Mammary epithelial cell (primary cell): ENCODE data around the gene SCAF8.

Experiments
- EZH2 ChIP-seq: IDR thresholded peaks from 2 replicates; pipeline ENCODE4 v1.6.1; 2012; ENCODE audit warnings: low read length, inconsistent platforms, borderline replicate concordance
- TF ChIP-seq, protein P1 (sequence below), 2 donors: IDR thresholded peaks in 1 of 2; conservative IDR thresholded peaks in 1 of 2; 2 replicates each; pipeline ENCODE4 v1.5.1; 2011 to 2012; ENCODE audit warnings: inconsistent platforms in 2 of 2, low read length in 2 of 2, mild to moderate bottlenecking in 2 of 2, control low read depth in 1 of 2, low read depth in 1 of 2; ENCODE audit not compliant: insufficient read depth in 1 of 2; ENCODE audit errors: extremely low read depth in 1 of 2

- TF ChIP-seq, protein P1, sequence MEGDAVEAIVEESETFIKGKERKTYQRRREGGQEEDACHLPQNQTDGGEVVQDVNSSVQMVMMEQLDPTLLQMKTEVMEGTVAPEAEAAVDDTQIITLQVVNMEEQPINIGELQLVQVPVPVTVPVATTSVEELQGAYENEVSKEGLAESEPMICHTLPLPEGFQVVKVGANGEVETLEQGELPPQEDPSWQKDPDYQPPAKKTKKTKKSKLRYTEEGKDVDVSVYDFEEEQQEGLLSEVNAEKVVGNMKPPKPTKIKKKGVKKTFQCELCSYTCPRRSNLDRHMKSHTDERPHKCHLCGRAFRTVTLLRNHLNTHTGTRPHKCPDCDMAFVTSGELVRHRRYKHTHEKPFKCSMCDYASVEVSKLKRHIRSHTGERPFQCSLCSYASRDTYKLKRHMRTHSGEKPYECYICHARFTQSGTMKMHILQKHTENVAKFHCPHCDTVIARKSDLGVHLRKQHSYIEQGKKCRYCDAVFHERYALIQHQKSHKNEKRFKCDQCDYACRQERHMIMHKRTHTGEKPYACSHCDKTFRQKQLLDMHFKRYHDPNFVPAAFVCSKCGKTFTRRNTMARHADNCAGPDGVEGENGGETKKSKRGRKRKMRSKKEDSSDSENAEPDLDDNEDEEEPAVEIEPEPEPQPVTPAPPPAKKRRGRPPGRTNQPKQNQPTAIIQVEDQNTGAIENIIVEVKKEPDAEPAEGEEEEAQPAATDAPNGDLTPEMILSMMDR (conservative IDR thresholded peaks at IDR 0.05 in 1 of 2, IDR thresholded peaks at IDR 0.05 in 1 of 2; ENCODE audit: extremely low read depth in 1 of 2, insufficient read depth in 1 of 2, low read depth in 1 of 2, low read length in 2 of 2): no peak
- no peak for TF ChIP-seq EZH2
These were observed 3.5 kb downstream of the SCAF8 start for GRCh38 chr6:154736618-154737259.
